ENCODE measurements around the gene KCNS3.

The KCNS3 gene

DNA sequence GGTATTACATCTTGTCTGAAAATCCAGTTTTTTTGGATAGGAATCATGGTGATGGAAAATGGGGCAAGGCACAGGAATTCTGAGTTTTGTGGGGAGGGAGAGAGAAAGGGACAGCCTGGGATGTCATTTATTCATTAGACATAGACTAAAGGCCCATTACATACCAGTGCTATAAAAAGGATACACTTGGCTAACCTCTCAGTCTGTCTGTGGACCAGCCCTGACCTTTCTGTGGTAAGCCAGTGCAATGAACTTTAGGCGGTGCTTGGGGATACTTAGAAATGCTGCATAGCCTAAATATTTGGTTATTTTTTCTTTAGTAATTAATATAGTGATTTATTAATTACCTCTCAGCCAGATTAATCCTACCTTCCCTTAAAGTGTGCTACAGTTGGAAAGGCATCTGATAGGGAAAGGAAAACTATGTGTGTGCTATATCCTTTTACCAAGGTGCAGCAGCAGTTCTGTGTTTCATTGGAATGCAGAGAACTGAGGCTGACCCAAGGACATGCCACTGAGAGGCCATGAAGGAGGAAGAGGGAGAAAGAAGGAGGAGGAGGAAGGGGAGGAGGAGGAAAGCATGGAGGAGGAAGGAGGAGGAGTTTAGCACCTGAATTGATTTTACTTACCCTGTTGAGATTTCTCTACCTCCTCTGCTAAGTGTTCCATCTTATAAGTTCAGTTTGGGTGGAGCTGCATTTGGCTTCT is 37.5 kb downstream of the KCNS3 start:
- DNase-seq (ENCODE audit: low read depth) = no peak
- TF ChIP-seq, protein P1, sequence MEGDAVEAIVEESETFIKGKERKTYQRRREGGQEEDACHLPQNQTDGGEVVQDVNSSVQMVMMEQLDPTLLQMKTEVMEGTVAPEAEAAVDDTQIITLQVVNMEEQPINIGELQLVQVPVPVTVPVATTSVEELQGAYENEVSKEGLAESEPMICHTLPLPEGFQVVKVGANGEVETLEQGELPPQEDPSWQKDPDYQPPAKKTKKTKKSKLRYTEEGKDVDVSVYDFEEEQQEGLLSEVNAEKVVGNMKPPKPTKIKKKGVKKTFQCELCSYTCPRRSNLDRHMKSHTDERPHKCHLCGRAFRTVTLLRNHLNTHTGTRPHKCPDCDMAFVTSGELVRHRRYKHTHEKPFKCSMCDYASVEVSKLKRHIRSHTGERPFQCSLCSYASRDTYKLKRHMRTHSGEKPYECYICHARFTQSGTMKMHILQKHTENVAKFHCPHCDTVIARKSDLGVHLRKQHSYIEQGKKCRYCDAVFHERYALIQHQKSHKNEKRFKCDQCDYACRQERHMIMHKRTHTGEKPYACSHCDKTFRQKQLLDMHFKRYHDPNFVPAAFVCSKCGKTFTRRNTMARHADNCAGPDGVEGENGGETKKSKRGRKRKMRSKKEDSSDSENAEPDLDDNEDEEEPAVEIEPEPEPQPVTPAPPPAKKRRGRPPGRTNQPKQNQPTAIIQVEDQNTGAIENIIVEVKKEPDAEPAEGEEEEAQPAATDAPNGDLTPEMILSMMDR (IDR thresholded peaks at IDR 0.05; ENCODE audit: control insufficient read depth, extremely low read depth, insufficient read depth) = no peak
- H3K4me3 ChIP-seq (ENCODE audit: low read depth, low read length) = no peak overlapping the region

DNA sequence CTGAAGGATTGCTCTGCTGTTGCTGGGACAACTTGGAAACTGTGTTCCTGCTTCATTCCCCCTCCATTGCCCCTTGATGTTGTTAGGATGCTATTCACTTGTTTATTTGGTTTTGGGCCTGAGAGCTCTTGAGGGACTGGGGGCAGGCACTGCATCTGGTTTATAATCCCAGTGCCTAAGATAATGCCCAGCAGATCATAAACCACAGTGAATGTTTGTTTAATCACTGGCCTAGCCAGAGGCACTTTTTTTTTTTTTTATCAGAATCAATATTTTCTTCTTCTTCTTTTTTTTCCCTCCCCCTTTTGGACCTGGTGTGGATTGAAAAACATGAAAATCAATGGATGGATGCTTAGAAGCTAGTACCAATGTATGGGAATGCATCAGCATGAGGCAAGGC is 38.1 kb downstream of the KCNS3 start:
- no peak for DNase-seq (ENCODE audit: low read depth)
- TF ChIP-seq, protein P1 (IDR thresholded peaks at IDR 0.05; ENCODE audit: control insufficient read depth, extremely low read depth, insufficient read depth) = no peak
- no peak overlapping the region for H3K4me3 ChIP-seq (ENCODE audit: low read depth, low read length)

DNA sequence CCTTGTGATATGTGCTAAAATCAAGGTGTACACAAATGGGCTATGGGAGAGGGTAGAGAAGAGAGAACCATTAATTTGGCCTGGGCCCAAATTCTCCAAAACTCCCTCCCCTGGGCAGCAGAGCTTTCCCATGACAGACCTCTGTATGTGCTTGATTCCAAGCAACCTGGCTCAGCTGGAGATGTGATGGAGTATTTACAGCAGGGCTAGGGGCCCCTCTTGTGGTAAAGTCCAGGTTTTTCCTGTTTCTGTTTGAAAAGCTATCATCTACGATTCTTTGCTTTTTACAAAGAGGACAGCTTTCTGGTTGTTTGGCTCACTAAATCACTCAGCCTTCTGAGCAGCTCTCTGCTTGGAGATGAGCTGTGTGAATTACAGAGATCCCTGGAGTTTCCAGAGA is 40.3 kb downstream of the KCNS3 start:
- no peak for DNase-seq (ENCODE audit: low read depth)
- TF ChIP-seq, protein P1 (IDR thresholded peaks at IDR 0.05; ENCODE audit: control insufficient read depth, extremely low read depth, insufficient read depth) = 0 out of 2 replicates have a peak, but pooled peaks have one; percentile 5
- H3K4me3 ChIP-seq (ENCODE audit: low read depth, low read length) = no peak overlapping the region

DNA sequence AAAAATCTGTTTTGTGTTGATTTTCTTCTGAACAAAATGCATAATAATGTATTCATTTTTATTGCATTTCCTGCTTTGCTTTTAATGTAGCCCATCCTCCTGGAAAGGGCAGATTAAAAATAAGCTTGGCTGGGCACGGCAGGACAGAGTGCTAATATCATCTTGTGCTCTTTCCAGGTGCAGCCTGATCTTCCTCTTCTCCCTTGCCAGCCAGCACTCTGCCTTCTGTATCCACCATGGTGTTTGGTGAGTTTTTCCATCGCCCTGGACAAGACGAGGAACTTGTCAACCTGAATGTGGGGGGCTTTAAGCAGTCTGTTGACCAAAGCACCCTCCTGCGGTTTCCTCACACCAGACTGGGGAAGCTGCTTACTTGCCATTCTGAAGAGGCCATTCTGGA is 52.3 kb downstream of the KCNS3 start:
- TF ChIP-seq, protein P1 (IDR thresholded peaks at IDR 0.05; ENCODE audit: control insufficient read depth, extremely low read depth, insufficient read depth) = no peak
- no peak overlapping the region for H3K4me3 ChIP-seq (ENCODE audit: low read depth, low read length)
- no peak for DNase-seq (ENCODE audit: low read depth)

DNA sequence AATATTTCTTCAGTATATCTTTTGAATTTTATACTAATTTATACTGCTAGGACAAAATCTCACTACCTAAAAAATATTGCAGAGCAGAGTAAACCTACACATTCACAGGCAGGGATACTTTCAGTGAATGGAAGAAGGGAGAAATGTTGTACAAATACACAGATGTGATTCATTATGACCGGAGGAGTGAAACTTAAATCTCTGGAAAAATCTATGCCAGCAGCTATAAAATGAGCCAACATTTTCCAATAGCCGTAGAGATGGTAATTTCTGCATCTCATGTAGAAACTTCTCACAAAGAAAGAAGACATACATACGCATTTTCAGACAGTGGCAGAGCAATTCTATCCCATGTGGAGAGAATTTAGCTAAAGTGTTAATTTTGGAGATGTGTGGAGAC is 54.8 kb downstream of the KCNS3 start:
- TF ChIP-seq, protein P1 (IDR thresholded peaks at IDR 0.05; ENCODE audit: control insufficient read depth, extremely low read depth, insufficient read depth) = no peak
- DNase-seq (ENCODE audit: low read depth) = no peak
- no peak overlapping the region for H3K4me3 ChIP-seq (ENCODE audit: low read depth, low read length)

DNA sequence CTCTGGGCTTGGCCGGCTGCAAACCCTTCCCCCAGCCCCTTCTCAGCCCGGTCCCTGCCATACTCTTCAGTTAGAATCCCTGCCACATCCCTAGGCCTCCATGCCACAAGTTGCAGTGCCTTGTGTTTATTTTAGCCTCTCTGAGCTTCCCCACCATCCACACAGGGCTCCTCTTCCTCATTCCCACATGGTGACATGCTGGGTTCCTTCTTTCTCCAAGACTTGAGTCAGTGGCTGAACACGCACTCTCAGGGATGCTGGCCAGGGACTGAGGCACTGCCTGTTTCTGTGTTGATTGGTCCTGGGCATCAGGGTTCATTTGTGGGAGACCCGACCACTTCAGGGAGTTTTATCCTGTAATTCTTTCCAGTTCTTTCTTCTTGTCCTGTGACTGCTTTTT is 56.3 kb downstream of the KCNS3 start:
- TF ChIP-seq, protein P1 (IDR thresholded peaks at IDR 0.05; ENCODE audit: control insufficient read depth, extremely low read depth, insufficient read depth) = no peak
- DNase-seq (ENCODE audit: low read depth) = no peak
- no peak overlapping the region for H3K4me3 ChIP-seq (ENCODE audit: low read depth, low read length)

Data from LNCaP clone FGC (cell line).